Spleen (tissue), 3 donors: ENCODE measurements around the gene CDC7.

Experiments
- POLR2A ChIP-seq, 3 donors: fragments of 450-650 bp; IDR thresholded peaks; one replicate each; pipeline ENCODE4 v1.5.1; 2017; ENCODE audit warnings: antibody characterized with exemption in 3 of 3, mild to moderate bottlenecking in 1 of 3
- POLR2AphosphoS5 ChIP-seq, 3 donors: sonication (generic); formaldehyde crosslinking; IDR thresholded peaks; one replicate each; pipeline ENCODE4 v1.5.1; 2017; ENCODE audit warnings: antibody characterized with exemption in 3 of 3

DNA sequence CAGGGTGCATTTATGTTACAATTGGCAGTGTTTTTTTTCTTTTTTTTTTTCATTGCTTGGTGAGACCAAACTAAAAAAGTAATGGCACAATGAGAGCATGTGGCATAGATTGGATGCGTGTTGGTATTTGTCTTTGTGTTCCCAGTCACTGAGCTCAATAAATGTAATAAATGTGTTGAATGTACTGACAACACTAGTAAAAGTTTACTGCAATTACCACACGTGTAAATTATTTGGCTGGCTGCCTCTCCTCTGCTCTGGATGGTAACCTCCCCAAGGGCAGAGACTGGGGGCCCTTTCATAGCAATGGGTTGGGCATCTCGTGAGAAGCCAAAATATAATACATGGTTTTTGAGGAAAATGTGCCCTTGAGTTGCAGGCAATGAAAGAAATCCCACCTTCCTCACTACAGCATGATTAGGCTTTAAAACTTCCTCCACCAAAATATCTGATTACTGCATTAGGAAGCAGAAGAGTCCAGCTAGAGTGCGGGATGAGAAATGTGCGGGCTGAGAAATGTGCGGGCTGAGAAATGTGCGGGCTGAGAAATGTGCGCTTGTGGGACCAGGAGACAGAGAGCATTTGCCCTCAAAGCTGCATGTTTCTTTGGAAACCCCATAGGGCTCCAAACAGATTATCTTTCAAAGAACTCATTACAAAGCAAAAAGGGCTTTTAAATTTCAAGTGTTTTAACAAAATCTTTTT lies 58.5 kb downstream of the CDC7 start:
- TF ChIP-seq POLR2AphosphoS5 (IDR thresholded peaks at IDR 0.05) (no peak), POLR2A (IDR thresholded peaks at IDR 0.05) (no peak)
